ENCODE results near the gene ZNF174. TPM values are rescaled to one million over a fixed set of nuclear protein-coding genes. Genes with fewer than 3 reads are reported as not detected.

Gene ZNF174
- total RNA-seq, 1 experiment from 2014 or later: 9.5 TPM

GRCh38 chr16:3413730-3414379 is 12.8 kb downstream of the ZNF174 start:
- Histone ChIP-seq H4K20me1 (ENCODE audit: low read length) (no peaks in the 10 kb centered on the region), H3K79me2 (ENCODE audit: low read length) (no peaks in the 10 kb centered on the region), H3K4me3 (ENCODE audit: low read length) (no peak overlapping the region), H3K36me3 (ENCODE audit: low read depth, low read length) (peaks cover 5% of the 10 kb centered on the region), H3K27ac (ENCODE audit: low read length) (no peak overlapping the region), H3K4me2 (ENCODE audit: low read length) (no peak overlapping the region), H2AFZ (ENCODE audit: low read length) (no peak overlapping the region), H3K9ac (ENCODE audit: low read length) (no peak overlapping the region), H3K9me2 (replicated peaks; ENCODE audit: low read length) (no peaks in the 10 kb centered on the region), H3F3A (ENCODE audit: low read length, unreplicated experiment) (no peaks in the 10 kb centered on the region), H3K27me3 (ENCODE audit: low read length) (no peaks in the 10 kb centered on the region), H3K4me1 (ENCODE audit: insufficient read depth, low read length) (no peaks in the 10 kb centered on the region), H3K9me3 (ENCODE audit: low read length) (peaks cover 5% of the 10 kb centered on the region)
- ATAC-seq: no peak
- intact Hi-C loops (cut with micrococcal nuclease): no loop called here
- no TSS peak for BruUV-seq (replicated peaks)
- ChIA-PET CTCF (no interaction called here), POLR2A (ENCODE audit: unreplicated experiment) (no interaction called here)
- TF ChIP-seq EZH2 (IDR thresholded peaks at IDR 0.05; ENCODE audit: low read length, unreplicated experiment) (no peak), CTCF (conservative IDR thresholded peaks at IDR 0.05; ENCODE audit: low read depth, low read length) (no peak), EZH2phosphoT487 (IDR thresholded peaks at IDR 0.05; ENCODE audit: borderline replicate concordance, low read length) (no peak)
- DNase-seq: no peak

GRCh38 chr16:3431779-3432219 is 30.8 kb downstream of the ZNF174 start:
- Histone ChIP-seq H3F3A (ENCODE audit: low read length, unreplicated experiment) (no peaks in the 10 kb centered on the region), H2AFZ (ENCODE audit: low read length) (no peak overlapping the region), H3K27ac (ENCODE audit: low read length) (no peak overlapping the region), H3K4me3 (ENCODE audit: low read length) (no peak overlapping the region), H3K79me2 (ENCODE audit: low read length) (no peaks in the 10 kb centered on the region), H3K9ac (ENCODE audit: low read length) (no peak overlapping the region), H3K27me3 (ENCODE audit: low read length) (no peaks in the 10 kb centered on the region), H3K4me1 (ENCODE audit: insufficient read depth, low read length) (no peaks in the 10 kb centered on the region), H4K20me1 (ENCODE audit: low read length) (no peaks in the 10 kb centered on the region), H3K4me2 (ENCODE audit: low read length) (no peak overlapping the region), H3K9me3 (ENCODE audit: low read length) (no peaks in the 10 kb centered on the region), H3K36me3 (ENCODE audit: low read depth, low read length) (no peaks in the 10 kb centered on the region), H3K9me2 (replicated peaks; ENCODE audit: low read length) (no peaks in the 10 kb centered on the region)
- ATAC-seq (no peak), DNase-seq (no peak)
- ChIA-PET POLR2A (ENCODE audit: unreplicated experiment) (no interaction called here), CTCF (no interaction called here)
- BruUV-seq (replicated peaks): no TSS peak
- TF ChIP-seq EZH2phosphoT487 (IDR thresholded peaks at IDR 0.05; ENCODE audit: borderline replicate concordance, low read length): no peak
- no peak for TF ChIP-seq CTCF (conservative IDR thresholded peaks at IDR 0.05; ENCODE audit: low read depth, low read length)
- TF ChIP-seq EZH2 (IDR thresholded peaks at IDR 0.05; ENCODE audit: low read length, unreplicated experiment): no peak
- intact Hi-C loops (cut with micrococcal nuclease): no loop called here

GRCh38 chr16:3434373-3434772 is 33.4 kb downstream of the ZNF174 start:
- Histone ChIP-seq H3K27ac (ENCODE audit: low read length) (no peak overlapping the region), H3K27me3 (ENCODE audit: low read length) (no peaks in the 10 kb centered on the region), H3K4me1 (ENCODE audit: insufficient read depth, low read length) (no peaks in the 10 kb centered on the region), H4K20me1 (ENCODE audit: low read length) (no peaks in the 10 kb centered on the region), H3K9ac (ENCODE audit: low read length) (no peak overlapping the region), H2AFZ (ENCODE audit: low read length) (no peak overlapping the region), H3K36me3 (ENCODE audit: low read depth, low read length) (no peaks in the 10 kb centered on the region), H3K9me3 (ENCODE audit: low read length) (no peaks in the 10 kb centered on the region), H3K4me2 (ENCODE audit: low read length) (no peak overlapping the region), H3F3A (ENCODE audit: low read length, unreplicated experiment) (no peaks in the 10 kb centered on the region), H3K9me2 (replicated peaks; ENCODE audit: low read length) (no peaks in the 10 kb centered on the region), H3K79me2 (ENCODE audit: low read length) (no peaks in the 10 kb centered on the region), H3K4me3 (ENCODE audit: low read length) (no peak overlapping the region)
- DNase-seq (no peak), ATAC-seq (no peak)
- POLR2A ChIA-PET (ENCODE audit: unreplicated experiment): no interaction called here
- TF ChIP-seq EZH2 (IDR thresholded peaks at IDR 0.05; ENCODE audit: low read length, unreplicated experiment): no peak
- no peak for TF ChIP-seq EZH2phosphoT487 (IDR thresholded peaks at IDR 0.05; ENCODE audit: borderline replicate concordance, low read length)
- TF ChIP-seq CTCF (conservative IDR thresholded peaks at IDR 0.05; ENCODE audit: low read depth, low read length): no peak
- no TSS peak for BruUV-seq (replicated peaks)
- CTCF ChIA-PET: no interaction called here
- intact Hi-C loops (cut with micrococcal nuclease): no loop called here

All from PC-3 (cell line).